NCI-H146 (cell line): Measurements from ENCODE around the gene AGR2.
A peak's percentile ranks its signal among the peaks of the same experiment; 100 is the strongest.

Source experiments
- DNase-seq: peaks from one replicate; lab custom pipeline; 2025; lab: John Stamatoyannopoulos, UW

Gene AGR2

DNA sequence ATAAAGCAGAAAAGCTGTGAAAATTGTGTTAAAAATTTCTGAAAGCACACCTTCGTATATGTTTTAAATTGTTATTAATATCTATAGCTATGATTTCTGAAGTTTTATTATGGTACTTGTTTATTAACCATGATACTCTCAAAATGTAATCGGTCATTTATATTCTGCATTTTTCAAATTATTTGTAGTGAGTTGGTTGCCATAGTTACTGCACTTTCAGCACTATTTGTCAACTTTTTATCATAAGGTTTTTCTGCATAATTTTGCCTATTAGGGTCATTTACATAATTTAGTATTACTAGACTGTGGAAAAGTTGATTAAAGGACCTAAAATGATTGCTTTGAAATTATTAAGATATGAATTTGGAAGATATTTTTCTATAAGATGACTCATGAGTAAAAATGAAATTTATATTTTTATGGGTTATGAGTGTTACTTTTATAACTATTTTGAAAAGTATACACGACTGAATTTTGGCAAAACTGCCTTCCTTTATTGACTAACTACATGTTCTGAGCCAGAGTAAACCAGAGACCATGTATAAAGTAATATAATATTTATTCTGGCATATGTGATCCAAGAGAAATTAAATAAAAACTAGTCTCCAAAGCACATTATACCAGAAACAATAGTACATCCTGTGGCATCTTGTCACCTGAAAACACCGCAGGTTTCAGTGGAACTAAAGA, 7.9 kb upstream of the AGR2 start:
- no peak for DNase-seq

DNA sequence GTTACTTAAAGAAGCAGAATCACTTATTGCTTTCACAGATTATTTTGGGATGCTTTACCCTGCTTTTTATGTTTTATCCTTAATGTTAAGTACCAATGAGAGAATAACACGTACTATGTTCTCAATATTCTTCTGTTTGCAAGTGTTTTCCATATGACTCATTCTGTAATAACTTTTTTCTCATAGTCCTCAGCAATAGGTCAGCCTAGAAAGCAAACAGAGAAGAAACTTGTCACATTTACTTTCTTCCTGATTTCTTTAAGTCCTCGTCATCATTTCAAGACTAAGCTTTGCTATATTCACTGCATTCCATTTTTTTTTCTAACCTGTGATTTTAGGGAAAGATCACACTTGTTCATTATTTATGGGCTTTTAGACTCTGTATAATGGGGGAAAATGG, 6.8 kb upstream of the AGR2 start:
- DNase-seq = no peak

DNA sequence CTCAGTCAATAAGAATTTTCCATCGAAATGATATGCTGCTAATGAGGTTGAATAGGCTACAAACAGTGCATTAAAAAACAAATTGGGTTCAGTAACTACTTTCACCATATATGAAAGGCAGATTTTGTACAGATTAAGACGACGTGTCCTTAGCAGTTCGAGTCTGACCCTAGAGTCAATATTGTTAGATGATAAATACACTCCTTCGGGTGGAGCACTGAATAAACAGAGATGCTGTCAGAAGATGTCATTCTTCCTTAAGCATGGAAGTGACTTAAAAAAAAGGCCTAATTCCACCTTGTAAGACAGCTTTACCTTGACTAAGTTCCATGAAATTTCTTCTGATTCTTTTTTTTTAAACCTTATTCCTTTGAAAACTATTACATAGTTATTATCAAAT, 5.8 kb upstream of the AGR2 start:
- no peak for DNase-seq

DNA sequence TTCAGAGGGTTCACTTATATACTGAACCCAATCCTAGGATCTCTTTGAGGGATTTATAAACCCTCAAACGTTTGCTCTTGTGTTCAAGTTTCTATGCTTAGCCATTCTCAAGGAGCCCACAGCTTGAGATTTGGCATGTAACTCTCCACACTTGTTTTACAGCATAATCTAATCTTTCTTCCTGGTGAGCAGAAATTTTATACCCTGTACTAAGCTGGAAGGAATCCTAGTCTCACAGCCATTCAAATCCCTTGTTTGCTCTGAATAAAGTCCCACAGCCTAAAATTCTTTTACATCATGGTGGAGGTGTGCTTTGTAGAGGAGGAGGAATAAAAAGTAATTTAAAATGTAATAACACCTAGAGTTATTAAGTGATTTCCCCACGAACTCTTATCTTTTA, 5.3 kb upstream of the AGR2 start:
- DNase-seq = no peak

DNA sequence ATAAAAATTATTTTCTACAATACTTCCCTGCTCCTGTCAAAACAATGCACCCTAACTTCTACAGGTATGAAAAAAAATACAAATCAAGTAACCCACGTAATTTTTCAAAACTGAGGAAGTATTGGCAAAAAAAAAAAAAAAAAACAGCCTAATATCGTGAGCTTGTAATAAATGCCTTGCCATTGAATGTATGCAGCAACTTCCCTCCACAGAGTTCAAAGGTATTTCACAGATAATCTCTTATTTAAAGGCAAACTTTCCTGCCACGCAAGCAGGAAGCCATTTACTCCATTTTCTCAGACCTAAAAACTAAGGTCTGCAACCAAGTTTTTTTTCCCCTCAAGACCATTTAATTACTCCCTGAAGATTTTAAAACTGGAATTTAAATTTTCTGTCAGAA, 642 bp upstream of the AGR2 start:
- DNase-seq = no peak

DNA sequence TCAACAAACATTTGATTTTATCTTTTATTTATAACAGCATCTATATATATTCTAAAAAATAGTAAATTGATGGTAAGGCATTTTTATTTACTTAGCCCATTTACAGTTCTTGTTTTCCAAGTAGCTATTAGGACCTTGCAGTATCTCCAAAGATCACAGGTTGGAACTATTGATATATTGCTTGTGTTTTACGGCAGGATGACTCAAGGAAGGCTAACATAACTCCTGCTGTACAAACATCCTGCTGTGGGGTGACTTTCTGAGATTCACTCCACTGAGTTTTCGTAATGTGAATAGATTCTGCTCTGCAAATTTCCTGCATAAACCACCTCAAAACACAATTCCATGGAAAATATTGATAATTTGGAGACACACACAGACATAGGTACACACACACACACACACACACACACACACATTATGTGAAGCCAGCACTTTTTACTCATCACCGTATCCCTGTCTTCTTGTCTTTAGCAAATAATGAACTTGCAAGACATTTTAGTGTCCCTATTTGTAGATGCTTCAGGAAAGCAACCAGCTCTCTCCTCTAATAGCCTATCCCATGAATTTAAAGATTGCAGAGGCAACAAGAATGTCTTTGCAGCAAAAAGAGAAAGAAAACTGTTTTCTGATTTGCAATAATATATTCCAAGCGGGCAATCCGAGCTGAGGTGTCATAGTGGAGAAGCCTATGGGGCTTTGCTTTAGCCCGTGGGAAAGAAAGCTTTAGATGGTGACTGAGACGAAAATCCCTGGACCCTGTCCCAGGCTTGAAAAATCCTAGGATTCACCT, 722 bp downstream of the AGR2 start:
- peak; percentile 24 for DNase-seq

DNA sequence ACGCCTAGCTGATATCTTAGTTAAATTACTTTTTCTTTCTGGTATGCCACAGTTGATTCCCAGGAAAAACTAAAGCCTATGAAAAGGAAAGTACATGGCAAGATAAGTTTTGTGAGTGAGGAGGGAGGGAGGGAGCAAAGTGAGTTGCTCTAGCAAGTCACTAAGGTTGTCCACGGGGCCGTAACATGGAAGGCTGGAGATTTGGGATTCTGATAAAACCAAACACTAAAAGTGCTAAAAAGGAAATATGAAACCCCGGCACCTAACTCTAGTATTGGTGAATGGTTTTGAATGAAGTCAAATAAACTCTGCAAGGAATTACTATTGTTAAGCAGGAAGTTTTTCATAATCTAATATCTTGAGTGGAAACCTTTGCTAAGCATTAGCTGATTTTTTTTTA, 1.7 kb downstream of the AGR2 start:
- DNase-seq = no peak

DNA sequence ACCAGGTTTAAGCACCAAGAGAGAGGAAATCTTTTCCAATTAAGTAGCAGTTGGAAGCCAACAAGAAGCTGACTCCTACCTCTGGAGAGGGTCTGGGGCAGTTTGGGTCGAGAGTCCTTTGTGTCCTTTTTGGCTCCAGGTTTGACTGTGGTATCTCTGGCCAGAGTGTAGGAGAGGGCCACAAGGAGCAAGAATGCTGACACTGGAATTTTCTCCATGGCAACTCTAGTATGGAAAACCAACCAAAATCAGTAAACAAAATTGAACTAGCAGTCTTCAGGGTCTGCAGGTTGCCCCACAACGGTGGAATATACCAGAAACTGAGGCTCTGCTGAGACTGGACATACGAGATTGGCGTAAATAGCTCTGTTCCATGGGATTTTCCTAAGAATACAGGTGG, 3.2 kb downstream of the AGR2 start:
- DNase-seq = no peak

DNA sequence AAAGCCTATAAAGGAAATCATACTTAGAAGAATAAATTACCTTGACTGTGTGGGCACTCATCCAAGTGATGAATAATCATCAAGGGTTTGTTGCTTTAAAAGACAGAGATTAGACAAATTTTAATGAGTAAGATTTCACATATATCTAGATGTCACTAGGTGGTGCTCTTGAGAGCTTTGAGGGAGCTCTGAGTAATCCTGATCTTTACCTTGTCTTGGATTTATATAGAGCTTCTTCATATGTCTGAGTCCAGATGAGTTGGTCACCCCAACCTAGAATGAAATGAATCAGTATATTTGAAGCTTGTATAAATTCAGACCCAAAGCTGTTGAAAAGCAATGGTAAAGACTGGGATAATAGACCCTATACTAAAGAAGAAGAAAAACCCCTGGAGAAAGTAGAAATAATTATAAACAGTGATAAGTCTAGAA, 3.7 kb downstream of the AGR2 start:
- DNase-seq = peak; percentile 62

DNA sequence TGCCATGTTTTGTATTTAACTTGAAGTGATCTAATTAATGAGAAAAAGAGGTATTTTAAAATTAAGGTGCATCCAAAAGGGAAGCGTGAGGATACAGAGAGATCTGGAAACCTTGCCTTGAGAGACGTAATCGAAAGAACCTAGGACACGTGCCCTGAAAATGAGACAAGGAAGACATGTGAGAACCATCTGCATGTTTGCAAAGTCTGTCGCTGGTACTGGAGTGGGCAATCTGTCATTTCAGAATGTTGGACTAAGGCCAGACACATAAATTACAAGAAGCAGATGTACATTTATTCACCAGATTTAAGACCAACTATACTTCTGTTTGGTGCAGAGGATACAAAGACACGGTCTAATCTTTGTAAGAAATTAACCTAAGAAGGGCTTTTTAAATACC, 9.2 kb downstream of the AGR2 start:
- DNase-seq = peak; percentile 40

DNA sequence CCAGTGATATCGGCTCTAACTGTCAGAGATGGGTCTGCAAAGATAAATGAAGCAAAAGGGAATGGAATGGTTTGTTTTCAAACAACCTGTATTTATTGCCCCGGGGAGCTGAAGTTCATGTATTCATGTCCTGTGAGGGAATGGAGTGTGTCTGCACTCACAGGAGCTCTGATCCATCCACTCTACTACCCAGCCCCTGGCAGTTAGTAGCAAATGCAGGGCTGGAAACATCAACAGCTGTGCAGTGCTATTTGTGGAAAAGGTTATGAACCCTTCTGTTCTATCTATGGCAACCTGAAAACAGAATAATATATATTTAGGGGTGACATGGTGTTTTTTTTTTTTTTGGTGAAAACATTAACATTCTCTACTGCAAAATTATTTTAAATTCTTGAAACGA, 9.8 kb downstream of the AGR2 start:
- DNase-seq = no peak

DNA sequence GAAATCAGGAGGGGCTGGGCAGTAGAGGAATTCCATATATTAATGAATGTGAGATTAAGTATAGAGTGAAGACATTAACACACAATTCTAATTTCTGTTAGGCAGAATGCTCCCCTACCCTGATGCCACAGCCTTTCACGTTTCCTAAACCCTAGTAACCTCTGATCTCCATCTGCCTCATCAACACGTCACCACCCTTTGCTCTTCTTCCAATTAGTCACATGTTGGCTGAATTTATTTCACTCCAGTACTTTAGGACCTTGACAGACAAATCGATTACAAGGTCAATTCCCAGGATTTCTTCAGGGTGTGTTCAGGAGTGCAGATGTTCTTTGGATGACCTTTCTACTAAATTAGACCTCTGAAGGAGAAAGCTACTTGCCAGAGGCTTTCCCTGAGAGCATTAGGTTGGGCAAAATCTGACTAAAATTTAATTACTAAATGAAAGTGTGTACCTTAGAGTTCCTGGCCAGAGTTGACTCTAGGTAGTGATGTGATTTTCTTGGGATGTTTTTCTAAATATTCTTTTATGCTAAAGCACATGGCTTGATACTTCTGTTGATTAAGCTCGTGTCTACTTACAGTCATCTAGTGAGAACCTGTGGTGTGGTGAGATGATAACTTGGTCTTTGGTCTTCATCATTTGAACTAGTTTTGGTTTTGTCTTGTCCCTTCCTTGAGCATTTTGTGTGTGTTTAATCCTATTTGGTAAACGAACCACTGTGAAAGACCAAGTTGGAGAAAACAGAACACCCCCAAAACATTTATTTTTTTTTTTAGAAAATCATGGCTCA, 12.7 kb downstream of the AGR2 start:
- no peak for DNase-seq

DNA sequence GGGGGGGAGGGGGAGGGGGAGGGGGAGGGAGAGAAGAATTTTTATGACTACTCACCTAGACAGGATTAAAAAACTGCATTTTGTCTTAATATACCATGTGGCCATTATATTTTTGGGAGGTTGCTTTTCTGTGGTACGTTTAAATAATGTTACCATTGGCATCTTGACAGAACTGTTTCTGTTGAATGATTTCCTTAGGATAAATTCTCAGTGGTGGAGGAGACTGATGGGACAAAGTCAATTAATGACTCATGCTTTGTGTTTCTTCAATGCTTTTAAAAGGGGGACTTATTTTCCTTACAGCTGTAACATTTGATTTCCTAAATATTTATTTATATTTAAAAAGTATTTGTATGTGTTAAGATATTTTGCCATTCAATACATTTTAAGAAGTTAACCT, 13.7 kb downstream of the AGR2 start:
- DNase-seq = no peak

DNA sequence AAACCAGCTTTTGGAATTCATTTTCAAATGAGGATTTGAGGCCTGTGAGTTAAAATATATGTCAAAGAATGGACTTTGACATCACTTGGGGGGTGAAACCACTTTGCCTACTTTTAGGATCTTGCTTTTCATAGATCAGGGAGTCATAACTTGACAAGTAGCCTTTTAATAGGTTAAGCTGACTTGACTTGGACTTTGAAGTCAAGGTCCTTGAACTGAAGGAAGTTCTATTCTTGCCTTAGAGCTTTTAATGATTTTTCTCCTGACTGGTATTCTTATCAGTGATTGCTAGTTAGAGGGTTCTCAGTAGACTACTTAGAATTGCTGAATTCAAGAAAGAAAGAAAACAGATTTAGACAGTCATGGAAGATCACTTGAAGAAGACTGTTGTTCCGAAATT, 17.7 kb downstream of the AGR2 start:
- no peak for DNase-seq

DNA sequence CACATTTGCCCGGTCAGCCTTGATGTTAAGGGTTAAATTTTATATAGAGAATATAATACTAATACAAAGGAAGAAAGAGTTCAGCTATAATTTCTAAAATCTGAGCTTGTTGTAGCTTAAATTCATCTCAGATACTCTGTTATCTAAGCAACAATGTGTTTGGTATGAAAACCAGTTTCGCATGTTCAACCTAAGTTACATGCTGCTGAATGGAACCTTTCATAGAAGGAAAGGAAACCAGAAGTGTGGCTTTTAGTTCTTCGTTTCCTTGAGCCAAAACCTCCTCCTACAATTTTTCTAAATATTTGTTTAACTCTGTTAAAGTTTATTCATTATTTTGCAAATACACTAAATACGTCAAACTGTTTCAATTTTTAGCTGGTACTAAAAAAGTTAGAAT, 18.5 kb downstream of the AGR2 start:
- DNase-seq = no peak

DNA sequence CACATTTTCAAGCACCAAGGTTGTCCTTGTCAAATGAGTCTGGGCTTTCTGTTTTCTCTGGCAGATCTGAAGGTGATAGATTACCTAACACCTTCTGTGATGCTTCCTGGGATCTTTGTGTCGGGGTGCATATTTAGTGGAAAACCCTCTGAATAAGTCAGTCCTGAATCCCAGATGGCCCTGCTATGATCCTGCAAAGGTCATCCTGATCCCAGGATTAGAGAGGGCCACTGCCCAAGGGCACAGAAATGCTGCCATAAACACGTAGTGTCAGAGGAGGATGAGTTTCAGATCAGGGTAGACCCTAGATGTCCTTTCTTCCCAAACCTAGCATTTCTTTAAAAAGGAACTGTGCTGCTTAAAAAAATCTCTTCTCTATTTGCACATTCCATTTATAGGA, 19.0 kb downstream of the AGR2 start:
- no peak for DNase-seq

DNA sequence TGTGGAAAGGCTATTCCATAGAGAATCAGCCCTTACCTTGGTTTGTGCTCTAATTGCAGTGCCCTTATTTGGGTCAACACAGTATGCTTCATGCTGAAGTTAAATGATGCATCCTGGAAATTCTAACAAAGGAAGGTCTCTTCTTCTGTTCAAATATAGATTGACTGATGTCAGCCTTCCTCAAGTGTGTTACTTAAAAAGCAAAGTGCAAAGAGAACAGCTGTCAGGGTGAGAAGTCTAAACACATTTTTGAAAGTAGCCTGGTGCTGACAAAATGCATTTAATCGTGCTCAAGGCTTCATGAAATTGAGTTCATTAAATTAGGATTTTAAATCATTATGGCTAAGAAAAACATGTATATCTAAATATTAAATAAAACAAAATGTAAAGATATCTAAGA, 19.5 kb downstream of the AGR2 start:
- DNase-seq = peak; percentile 12

DNA sequence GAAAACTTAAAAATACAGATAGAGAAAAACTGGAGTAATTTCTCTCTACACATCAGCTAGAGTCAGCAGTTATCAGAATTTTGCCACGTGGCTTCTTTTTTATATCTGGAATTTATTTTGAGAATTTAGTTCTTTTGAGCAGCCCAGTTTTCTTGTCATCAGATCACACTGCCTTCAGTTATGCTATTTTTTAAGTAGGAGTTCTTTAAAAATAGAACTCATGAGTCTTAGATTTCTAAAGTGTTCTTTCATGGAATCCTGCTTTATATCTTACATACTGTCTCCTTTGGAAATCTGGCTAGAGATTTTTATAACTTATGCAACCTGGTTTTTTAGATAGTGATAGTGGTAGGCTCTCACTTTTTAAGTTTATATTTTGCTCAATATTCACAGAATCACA, 24.2 kb downstream of the AGR2 start:
- no peak for DNase-seq

DNA sequence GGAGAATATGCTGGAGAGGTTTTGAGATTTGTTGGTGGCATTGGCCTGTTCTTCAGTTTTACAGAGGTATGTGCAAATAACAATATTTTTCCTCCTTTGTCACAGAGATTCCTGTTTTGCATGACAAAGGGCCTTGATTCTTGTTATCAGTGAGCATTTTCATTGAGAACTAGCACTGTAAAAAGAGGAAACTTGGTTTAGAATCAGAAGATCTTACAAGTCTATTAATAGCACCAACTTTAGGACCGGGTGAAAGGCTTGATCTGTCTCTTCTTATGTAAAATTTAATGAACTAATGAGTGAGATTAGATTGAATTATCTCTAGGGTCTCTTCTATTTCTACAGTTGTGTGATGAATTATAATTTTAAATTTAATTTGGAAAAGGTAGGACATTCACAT, 25.7 kb downstream of the AGR2 start:
- DNase-seq = no peak

DNA sequence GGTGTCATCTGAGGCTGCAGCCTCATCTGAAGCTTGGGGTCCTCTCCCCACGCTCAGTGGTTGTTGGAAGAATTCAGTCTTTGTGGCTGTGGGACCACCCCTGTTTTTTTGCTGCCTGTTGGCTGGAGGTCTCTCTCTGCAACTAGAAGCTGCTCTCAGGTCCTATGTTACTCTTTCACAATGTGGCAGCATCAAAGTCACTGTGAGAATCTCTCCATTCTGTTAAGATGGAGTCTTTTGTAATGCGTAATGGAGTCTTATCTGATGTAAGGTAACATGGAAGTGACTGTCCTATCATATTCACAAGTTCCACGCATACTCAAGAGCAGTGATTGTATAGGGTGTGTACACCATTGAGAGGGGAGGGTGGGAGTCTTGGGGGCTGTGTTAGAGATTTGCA, 26.3 kb downstream of the AGR2 start:
- no peak for DNase-seq

DNA sequence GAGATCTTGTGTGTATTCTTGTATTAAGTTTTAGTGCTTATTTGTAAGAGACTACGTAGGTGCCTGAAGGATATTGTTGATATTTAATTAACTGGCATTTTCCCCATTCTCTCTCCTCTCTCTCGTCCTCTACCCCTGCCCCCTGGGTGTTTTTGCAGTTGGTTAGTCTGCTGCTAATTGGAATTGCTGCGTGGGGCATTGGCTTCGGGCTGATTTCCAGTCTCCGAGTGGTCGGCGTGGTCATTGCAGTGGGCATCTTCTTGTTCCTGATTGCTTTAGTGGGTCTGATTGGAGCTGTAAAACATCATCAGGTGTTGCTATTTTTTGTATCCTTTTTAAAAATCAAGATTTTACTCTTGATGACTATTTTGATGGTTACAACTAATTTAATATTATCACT, 28.7 kb downstream of the AGR2 start:
- no peak for DNase-seq

DNA sequence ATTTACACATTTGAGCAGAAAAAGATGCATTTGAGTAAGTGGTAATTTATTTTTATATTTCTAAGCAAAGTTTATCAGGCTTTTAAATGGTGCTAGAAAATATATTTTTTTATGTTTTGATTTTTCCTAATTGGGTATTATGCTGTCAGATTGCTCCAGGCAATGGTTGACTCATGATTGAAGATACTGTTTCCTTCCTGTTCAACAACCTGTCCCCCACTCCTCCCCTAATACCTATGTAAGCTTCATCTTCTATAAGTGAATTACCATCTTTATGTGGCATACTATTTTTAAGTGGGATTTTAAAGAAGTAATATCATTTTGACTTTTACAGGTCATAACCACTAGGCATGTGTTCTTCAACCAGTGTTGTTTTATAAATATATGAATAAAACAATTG, 29.8 kb downstream of the AGR2 start:
- no peak for DNase-seq

DNA sequence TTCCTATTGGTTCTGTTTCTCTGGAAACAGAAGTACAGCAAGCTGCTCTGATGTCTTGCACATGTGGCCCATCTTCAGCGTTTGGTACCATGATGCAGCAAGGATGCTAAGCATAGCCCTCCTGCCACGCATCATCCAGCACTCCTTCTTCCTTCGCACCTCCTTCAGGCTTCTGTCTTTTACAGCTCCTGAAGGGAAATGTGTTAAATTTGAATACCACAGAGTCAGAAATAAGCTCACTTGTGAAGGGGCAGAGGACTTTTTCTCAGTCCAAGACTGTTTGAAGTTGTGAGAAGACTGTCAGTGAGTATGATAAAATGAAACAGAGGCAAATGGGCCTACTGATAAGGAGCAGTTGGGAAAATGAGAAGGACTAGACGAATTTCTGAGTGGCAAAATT, 30.5 kb downstream of the AGR2 start:
- DNase-seq = no peak
